Endothelial cell of umbilical vein (primary cell): ENCODE data around the gene MIS18A. TPM values are rescaled to one million over a fixed set of nuclear protein-coding genes. Genes with fewer than 3 reads are reported as not detected.

Source experiments
- BruUV-seq: library from RNA; stranded (reverse); fragments of 400-500 nt; replicated peaks from 2 replicates; lab custom pipeline; 2021; lab: Mats Ljungman, UMichigan
- CTCF ChIA-PET: fragments of 300-600, 350-600 bp; sonication (Branson Sonifier 250); formaldehyde crosslinking; loops from one replicate; lab custom pipeline; 2021; ENCODE audit warnings: antibody characterized with exemption, inconsistent platforms; lab: Charles Lee
- POLR2A ChIA-PET: fragments of 300-600, 350-600 bp; sonication (Branson Sonifier 250); formaldehyde crosslinking; loops from one replicate; lab custom pipeline; 2021; ENCODE audit warnings: antibody characterized with exemption, inconsistent platforms; lab: Charles Lee
- DNase-seq: peaks from one replicate; pipeline ENCODE4 v3.0.0-alpha.2; 2011; ENCODE audit warnings: low read depth, low spot score
- FAIRE-seq: peaks from 2 replicates; lab custom pipeline; 2011; peaks lifted over from hg19 to GRCh38; lab: Jason Lieb, UNC
- H2AFZ ChIP-seq: 2 replicates; pipeline ENCODE4 v1.6.0; 2012; ENCODE audit warnings: low read depth, low read length, control low read depth, inconsistent platforms
- H3K27ac ChIP-seq: 2 replicates; pipeline ENCODE4 v1.5.1; 2011; ENCODE audit warnings: low read depth, mild to moderate bottlenecking, control low read depth, low read length, moderate library complexity; ENCODE audit not compliant: insufficient read depth
- H3K27me3 ChIP-seq, 2 experiments: 2 replicates each; pipeline versions ENCODE4 v1.6.0 to v1.6.1; 2011; ENCODE audit warnings: low read length in 2 of 2, mixed read lengths in 1 of 2; ENCODE audit not compliant: control insufficient read depth in 2 of 2, insufficient read depth in 2 of 2
- H3K36me3 ChIP-seq, 2 experiments: 2 replicates in 1 of 2; 3 replicates in 1 of 2; pipeline ENCODE4 v1.5.1; 2011; ENCODE audit warnings: low read length in 2 of 2, mild to moderate bottlenecking in 1 of 2, moderate library complexity in 1 of 2; ENCODE audit not compliant: control insufficient read depth in 2 of 2, insufficient read depth in 2 of 2; ENCODE audit errors: extremely low read depth in 1 of 2
- H3K4me1 ChIP-seq: 3 replicates; pipeline ENCODE4 v1.5.1; 2011; ENCODE audit warnings: mild to moderate bottlenecking, low read length; ENCODE audit not compliant: control insufficient read depth, insufficient read depth; ENCODE audit errors: extremely low read depth
- H3K4me2 ChIP-seq: 2 replicates; pipeline ENCODE4 v1.6.1; 2011; ENCODE audit warnings: low read length, control low read depth, mixed read lengths; ENCODE audit not compliant: insufficient read depth
- H3K4me3 ChIP-seq, 3 experiments: fragments of 200-600 bp in 1 of 3; sonication (generic), shearing (Covaris generic) in 1 of 3; replicated peaks in 1 of 3; 2 replicates each; pipeline ENCODE4 v1.5.1; 2011 to 2016; ENCODE audit warnings: control low read depth in 3 of 3, low read length in 3 of 3, mild to moderate bottlenecking in 2 of 3, inconsistent platforms in 1 of 3, low read depth in 1 of 3, moderate library complexity in 1 of 3; ENCODE audit not compliant: insufficient read depth in 1 of 3
- H3K79me2 ChIP-seq: 2 replicates; pipeline ENCODE4 v1.6.0; 2012; ENCODE audit warnings: low read length, inconsistent platforms; ENCODE audit not compliant: control insufficient read depth, insufficient read depth
- H3K9ac ChIP-seq: replicated peaks from 2 replicates; pipeline ENCODE3; 2011; ENCODE audit warnings: low read length, control low read depth; ENCODE audit not compliant: insufficient read depth; ENCODE audit errors: extremely low read depth
- H3K9me1 ChIP-seq: replicated peaks from 3 replicates; pipeline ENCODE4 v1.6.0; 2011; ENCODE audit warnings: mild to moderate bottlenecking, low read length; ENCODE audit not compliant: control insufficient read depth, insufficient read depth; ENCODE audit errors: extremely low read depth
- H3K9me3 ChIP-seq: replicated peaks from 2 replicates; pipeline ENCODE4 v1.5.1; 2012; ENCODE audit warnings: low read length, inconsistent platforms; ENCODE audit not compliant: control insufficient read depth, insufficient read depth
- H4K20me1 ChIP-seq: replicated peaks from 2 replicates; pipeline ENCODE3; 2011; ENCODE audit warnings: mild to moderate bottlenecking, low read length; ENCODE audit not compliant: control insufficient read depth, insufficient read depth; ENCODE audit errors: extremely low read depth
- EZH2 ChIP-seq: IDR thresholded peaks from 2 replicates; pipeline ENCODE4 v1.6.1; 2012; ENCODE audit warnings: borderline replicate concordance, low read depth, mild to moderate bottlenecking, moderate library complexity, low read length, inconsistent platforms; ENCODE audit not compliant: severe bottlenecking
- FOS ChIP-seq: IDR thresholded peaks from 2 replicates; pipeline ENCODE4 v1.6.1; 2011; ENCODE audit warnings: mild to moderate bottlenecking, low read length, moderate library complexity, borderline replicate concordance; ENCODE audit not compliant: insufficient read depth
- GATA2 ChIP-seq: IDR thresholded peaks from 2 replicates; pipeline ENCODE4 v1.7.0; 2011; ENCODE audit warnings: low read depth, mild to moderate bottlenecking, moderate library complexity, mixed read lengths, low read length; ENCODE audit not compliant: insufficient read length, insufficient read depth
- JUN ChIP-seq: IDR thresholded peaks from 2 replicates; pipeline ENCODE4 v1.6.1; 2011; ENCODE audit warnings: borderline replicate concordance, low read depth; ENCODE audit not compliant: insufficient read length, insufficient read depth
- MYC ChIP-seq: IDR thresholded peaks from one replicate; pipeline ENCODE4 v1.6.1; 2011; ENCODE audit warnings: mild to moderate bottlenecking, low read depth, low read length
- POLR2A ChIP-seq: IDR thresholded peaks from 2 replicates; pipeline ENCODE4 v1.6.1; 2012; ENCODE audit warnings: low read depth, mild to moderate bottlenecking, control low read depth, low read length
- POLR2AphosphoS5 ChIP-seq: IDR thresholded peaks from 2 replicates; pipeline ENCODE4 v1.6.1; 2012; ENCODE audit warnings: low read depth, mild to moderate bottlenecking, control low read depth, low read length, moderate library complexity; ENCODE audit not compliant: insufficient read depth
- dilution Hi-C: fragments of 300-500 bp; cut with MboI; formaldehyde crosslinking; loops from one replicate; pipeline ENCODE4 v1.15.0; 2019; ENCODE audit warnings: low sequenced_read_pairs; ENCODE audit not compliant: extremely low pct_ligation_motif_present
- intact Hi-C: fragments of 100-400 bp; cut with micrococcal nuclease; formaldehyde crosslinking; loops from one replicate; pipeline ENCODE4 v1.10.0; 2022
- polyA plus RNA-seq, 4 experiments: library from polyadenylated mRNA; depleted of rRNA in 3 of 4; stranded (reverse) in 3 of 4; unstranded in 1 of 4; fragments of >200 nt; gene quantifications; 2 replicates each; pipeline versions ENCODE4 v1.2.1 to v1.2.3, GENCODE V29; 2011 to 2012; ENCODE audit warnings: missing spikeins in 1 of 4
- total RNA-seq: library from RNA; stranded (reverse); gene quantifications from 2 replicates; pipeline ENCODE4 v1.2.3, GENCODE V29; 2021
- TF ChIP-seq, protein P1 (sequence below), 2 donors: IDR thresholded peaks; 1 replicate in 1 of 2; 2 replicates in 1 of 2; pipeline ENCODE4 v1.5.1; 2011; ENCODE audit warnings: low read length in 2 of 2, mild to moderate bottlenecking in 2 of 2, moderate library complexity in 2 of 2, control low read depth in 1 of 2, inconsistent platforms in 1 of 2, low read depth in 1 of 2; ENCODE audit not compliant: insufficient read depth in 1 of 2; ENCODE audit errors: extremely low read depth in 1 of 2
- TF ChIP-seq, protein P2 (sequence below): IDR thresholded peaks from 2 replicates; pipeline ENCODE4 v1.6.1; 2011; ENCODE audit not compliant: insufficient read depth, insufficient read length

Gene MIS18A
- total and polyA plus RNA-seq, 2 donors (not counting 3 experiments of a cell fraction or from before 2014, with no cell fraction given) = 7.9 to 19.7 TPM

GRCh38 chr21:32328595-32328994 lies 49.7 kb upstream of the MIS18A start:
- TF ChIP-seq EZH2 = no peak
- TF ChIP-seq, protein P1, sequence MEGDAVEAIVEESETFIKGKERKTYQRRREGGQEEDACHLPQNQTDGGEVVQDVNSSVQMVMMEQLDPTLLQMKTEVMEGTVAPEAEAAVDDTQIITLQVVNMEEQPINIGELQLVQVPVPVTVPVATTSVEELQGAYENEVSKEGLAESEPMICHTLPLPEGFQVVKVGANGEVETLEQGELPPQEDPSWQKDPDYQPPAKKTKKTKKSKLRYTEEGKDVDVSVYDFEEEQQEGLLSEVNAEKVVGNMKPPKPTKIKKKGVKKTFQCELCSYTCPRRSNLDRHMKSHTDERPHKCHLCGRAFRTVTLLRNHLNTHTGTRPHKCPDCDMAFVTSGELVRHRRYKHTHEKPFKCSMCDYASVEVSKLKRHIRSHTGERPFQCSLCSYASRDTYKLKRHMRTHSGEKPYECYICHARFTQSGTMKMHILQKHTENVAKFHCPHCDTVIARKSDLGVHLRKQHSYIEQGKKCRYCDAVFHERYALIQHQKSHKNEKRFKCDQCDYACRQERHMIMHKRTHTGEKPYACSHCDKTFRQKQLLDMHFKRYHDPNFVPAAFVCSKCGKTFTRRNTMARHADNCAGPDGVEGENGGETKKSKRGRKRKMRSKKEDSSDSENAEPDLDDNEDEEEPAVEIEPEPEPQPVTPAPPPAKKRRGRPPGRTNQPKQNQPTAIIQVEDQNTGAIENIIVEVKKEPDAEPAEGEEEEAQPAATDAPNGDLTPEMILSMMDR (IDR thresholded peaks at IDR 0.05; ENCODE audit: extremely low read depth in 1 of 2, insufficient read depth in 1 of 2, low read depth in 1 of 2, low read length in 2 of 2) = no peak
- TF ChIP-seq, protein P2, sequence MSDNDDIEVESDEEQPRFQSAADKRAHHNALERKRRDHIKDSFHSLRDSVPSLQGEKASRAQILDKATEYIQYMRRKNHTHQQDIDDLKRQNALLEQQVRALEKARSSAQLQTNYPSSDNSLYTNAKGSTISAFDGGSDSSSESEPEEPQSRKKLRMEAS = no peak
- TF ChIP-seq POLR2AphosphoS5 = no peak
- no peak for TF ChIP-seq MYC
- TF ChIP-seq GATA2 = no peak
- TF ChIP-seq POLR2A = no peak
- no peak for TF ChIP-seq JUN
- TF ChIP-seq FOS = no peak
- dilution Hi-C loops = no loop called here
- intact Hi-C loops = no loop called here
- H3K4me3 ChIP-seq = no peak overlapping the region
- no TSS peak for BruUV-seq
- CTCF ChIA-PET = interaction anchor here (0.6 to 1.1 kb wide), 2 partner anchors 46 to 272 kb away, joined by 3 read pairs; no protein-coding TSS in a partner anchor
- no peaks in the 10 kb centered on the region for H3K27me3 ChIP-seq
- no peak overlapping the region for H3K9ac ChIP-seq
- H3K36me3 ChIP-seq = peaks cover 16 to 30% of the 10 kb centered on the region in 2 experiments
- H4K20me1 ChIP-seq = no peaks in the 10 kb centered on the region
- H3K9me3 ChIP-seq = no peaks in the 10 kb centered on the region
- FAIRE-seq (no peak), DNase-seq (peak; percentile 83)
- POLR2A ChIA-PET = no interaction called here
- peak overlapping the region; percentile 38 for H3K4me2 ChIP-seq
- H3K9me1 ChIP-seq = no peaks in the 10 kb centered on the region
- H3K79me2 ChIP-seq = no peaks in the 10 kb centered on the region
- peaks cover 29% of the 10 kb centered on the region for H3K4me1 ChIP-seq
- no peak overlapping the region for H2AFZ ChIP-seq
- H3K27ac ChIP-seq = peak overlapping the region; percentile 77
